ENCODE measurements around the gene OR6Y1. TPM values are rescaled to one million over a fixed set of nuclear protein-coding genes. Genes with fewer than 3 reads are reported as not detected.
A peak's percentile ranks its signal among the peaks of the same experiment; 100 is the strongest.

The OR6Y1 gene
- total RNA-seq (not detected), polyA plus RNA-seq (not detected), total RNA-seq (0 reads per million in 6 experiments)

DNA sequence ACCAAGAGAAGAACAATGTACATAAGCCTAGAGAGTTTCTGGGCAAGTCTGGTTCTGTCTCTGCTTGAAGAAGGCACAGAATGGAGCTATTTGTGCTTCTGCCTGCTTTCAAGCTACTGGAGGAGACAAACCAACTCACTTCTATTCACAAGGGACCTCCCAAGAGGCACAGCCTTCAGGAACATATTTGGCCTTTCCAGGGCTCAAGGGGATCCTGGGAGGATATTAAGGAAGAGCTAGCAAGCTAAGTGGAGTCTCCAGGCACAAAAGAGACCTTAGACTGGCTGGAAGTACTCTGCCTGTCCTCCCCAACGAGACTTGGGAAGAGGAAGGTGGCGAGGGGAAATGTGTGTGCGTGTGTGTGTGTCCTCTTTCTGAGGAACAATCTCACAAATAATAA is at the start of gene OR6Y1:
OR6Y1 (minus strand) TSS at position 54 of the 400 bp plus-strand sequence. CDS start 6,300 bp downstream, outside the sequence.
- Mint-ChIP-seq H3K9me3 (no peaks in the 10 kb centered on the region), H3K4me1 (no peaks in the 10 kb centered on the region), H3K27me3 (peaks cover 4 to 35% (median 6%) of the 10 kb centered on the region in 5 donors), H3K4me3 (no peak within 1 kb of the TSS), H3K27ac (no peak within 1 kb of the TSS), H3K36me3 (no peaks in the 10 kb centered on the region)
- DNase-seq (no peak), ATAC-seq (no peak)
- POLR2A ChIA-PET, result no interaction called here

DNA sequence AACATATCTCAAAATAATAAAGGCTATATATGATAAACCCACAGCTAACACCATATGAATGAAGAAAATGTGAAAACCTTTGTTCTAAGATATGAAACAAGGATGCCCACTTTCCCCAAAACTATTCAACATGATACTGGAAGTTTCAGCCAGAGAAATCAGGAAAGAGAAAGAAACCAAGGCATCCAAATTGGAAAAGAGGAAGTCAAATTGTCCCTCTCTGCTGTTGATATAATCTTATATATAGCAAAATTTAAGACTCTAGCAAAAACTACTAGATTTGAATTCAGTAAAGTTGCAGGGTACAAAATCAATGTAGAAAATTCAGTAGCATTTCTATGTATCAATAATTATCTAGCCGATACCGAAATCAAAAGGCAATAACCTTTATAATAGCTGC is 46.5 kb upstream of the OR6Y1 start:
- no peak for ATAC-seq
- Mint-ChIP-seq H3K4me3 (no peak overlapping the region), H3K27me3 (peaks cover 5 to 9% (median 8%) of the 10 kb centered on the region in 5 donors), H3K9me3 (peaks cover 0 to 39% (median 29%) of the 10 kb centered on the region in 9 donors), H3K4me1 (no peaks in the 10 kb centered on the region), H3K36me3 (peaks cover 0 to 29% (median 10%) of the 10 kb centered on the region in 3 donors), H3K27ac (no peak overlapping the region)
- POLR2A ChIA-PET, result no interaction called here
- DNase-seq, result no peak

GRCh38 chr1:158586942-158587341 is 32.7 kb upstream of the OR6Y1 start:
- no peak for DNase-seq
- H3K27ac Mint-ChIP-seq, result no peak overlapping the region
- H3K27me3 Mint-ChIP-seq, result peaks cover 3 to 20% (median 11%) of the 10 kb centered on the region in 5 donors
- H3K9me3 Mint-ChIP-seq, result peaks cover 0 to 13% (median 3%) of the 10 kb centered on the region in 9 donors
- no peaks in the 10 kb centered on the region for H3K4me1 Mint-ChIP-seq
- POLR2A ChIA-PET, result no interaction called here
- no peak overlapping the region for H3K4me3 Mint-ChIP-seq
- ATAC-seq, result no peak
- H3K36me3 Mint-ChIP-seq, result peaks cover 0 to 5% (median 0%) of the 10 kb centered on the region in 3 donors

- POLR2A ChIA-PET, result no interaction called here
- ATAC-seq, result no peak
- Mint-ChIP-seq H3K27me3 (peaks cover 6 to 35% (median 9%) of the 10 kb centered on the region in 5 donors), H3K9me3 (peaks cover 0 to 11% (median 3%) of the 10 kb centered on the region in 9 donors), H3K27ac (no peak overlapping the region), H3K36me3 (peaks cover 0 to 5% (median 0%) of the 10 kb centered on the region in 3 donors), H3K4me1 (no peaks in the 10 kb centered on the region), H3K4me3 (no peak overlapping the region)
- DNase-seq, result no peak
Observed at GRCh38 chr1:158583962-158584361, 29.8 kb upstream of the OR6Y1 start.

- no peak within 1 kb of the TSS for H3K4me3 Mint-ChIP-seq
- no peaks in the 10 kb centered on the region for H3K9me3 Mint-ChIP-seq
- no peaks in the 10 kb centered on the region for H3K36me3 Mint-ChIP-seq
- H3K27me3 Mint-ChIP-seq, result peaks cover 9 to 45% (median 12%) of the 10 kb centered on the region in 5 donors
- no peak for ATAC-seq
- POLR2A ChIA-PET, result no interaction called here
- H3K27ac Mint-ChIP-seq, result no peak within 1 kb of the TSS
- no peak for DNase-seq
- H3K4me1 Mint-ChIP-seq, result no peaks in the 10 kb centered on the region
Observed at GRCh38 chr1:158579733-158580132, 25.5 kb upstream of the OR6Y1 start, which contains the start of gene OR10X1. TSS of gene OR10X1 (minus strand) at chr1:158579899. CDS start at chr1:158579899, 0 bp downstream.

- Mint-ChIP-seq H3K4me1 (no peaks in the 10 kb centered on the region), H3K36me3 (no peaks in the 10 kb centered on the region), H3K27me3 (peaks cover 5 to 42% (median 12%) of the 10 kb centered on the region in 5 donors), H3K9me3 (no peaks in the 10 kb centered on the region), H3K4me3 (no peak overlapping the region), H3K27ac (no peak overlapping the region)
- no peak for ATAC-seq
- POLR2A ChIA-PET, result no interaction called here
- DNase-seq, result no peak
Observed at GRCh38 chr1:158577561-158577960, 23.4 kb upstream of the OR6Y1 start.

- POLR2A ChIA-PET, result interaction anchor here (0.6 kb wide), 1 partner anchor 50 kb away, joined by 3 read pairs; no protein-coding TSS in a partner anchor
- DNase-seq (no peak), ATAC-seq (no peak)
- peaks cover 0 to 13% (median 10%) of the 10 kb centered on the region in 5 donors for H3K27me3 Mint-ChIP-seq
- no peaks in the 10 kb centered on the region for H3K36me3 Mint-ChIP-seq
- peaks cover 0 to 2% (median 0%) of the 10 kb centered on the region in 9 donors for H3K9me3 Mint-ChIP-seq
- no peaks in the 10 kb centered on the region for H3K4me1 Mint-ChIP-seq
- H3K4me3 Mint-ChIP-seq, result no peak overlapping the region
- H3K27ac Mint-ChIP-seq, result no peak overlapping the region
Observed at GRCh38 chr1:158572226-158572625, 18.0 kb upstream of the OR6Y1 start.

GRCh38 chr1:158570480-158570879 is 16.3 kb upstream of the OR6Y1 start, which contains the start of gene OR6P1:
TSS of gene OR6P1 (minus strand) at chr1:158570580. CDS start at chr1:158563604, 6,976 bp downstream.
- Mint-ChIP-seq H3K9me3 (peaks cover 0 to 3% (median 0%) of the 10 kb centered on the region in 9 donors), H3K4me3 (no peak within 1 kb of the TSS), H3K4me1 (no peaks in the 10 kb centered on the region), H3K27ac (peak within 1 kb of the TSS in 1 of 10 donors; percentile 57), H3K27me3 (peaks cover 2 to 13% (median 7%) of the 10 kb centered on the region in 5 donors), H3K36me3 (no peaks in the 10 kb centered on the region)
- no peak for ATAC-seq
- POLR2A ChIA-PET, result no interaction called here
- DNase-seq, result no peak

GRCh38 chr1:158564608-158565007 is 10.4 kb upstream of the OR6Y1 start:
- H3K36me3 Mint-ChIP-seq, result no peaks in the 10 kb centered on the region
- DNase-seq, result no peak

GRCh38 chr1:158563853-158564252 is 9.6 kb upstream of the OR6Y1 start:
- H3K27ac Mint-ChIP-seq, result no peak overlapping the region

More at GRCh38 chr1:158564608-158565007, 10.4 kb upstream of the OR6Y1 start:
- Mint-ChIP-seq H3K27me3 (peaks cover 5 to 21% (median 12%) of the 10 kb centered on the region in 5 donors), H3K27ac (no peak overlapping the region), H3K4me1 (peaks cover 0 to 11% (median 0%) of the 10 kb centered on the region in 4 donors), H3K4me3 (no peak overlapping the region), H3K9me3 (peaks cover 0 to 9% (median 1%) of the 10 kb centered on the region in 9 donors)
- POLR2A ChIA-PET, result no interaction called here
- no peak for ATAC-seq

GRCh38 chr1:158559696-158560095 is 5.5 kb upstream of the OR6Y1 start:
- no peak for ATAC-seq
- Mint-ChIP-seq H3K9me3 (peaks cover 0 to 9% (median 0%) of the 10 kb centered on the region in 9 donors), H3K27ac (peak overlapping the region in 1 of 10 donors; percentile 14), H3K27me3 (peaks cover 6 to 29% (median 9%) of the 10 kb centered on the region in 5 donors), H3K36me3 (no peaks in the 10 kb centered on the region), H3K4me3 (no peak overlapping the region), H3K4me1 (peaks cover 0 to 11% (median 0%) of the 10 kb centered on the region in 4 donors)
- POLR2A ChIA-PET, result no interaction called here
- no peak for DNase-seq

More at GRCh38 chr1:158563853-158564252, 9.6 kb upstream of the OR6Y1 start:
- H3K4me3 Mint-ChIP-seq, result no peak overlapping the region
- ATAC-seq (no peak), DNase-seq (no peak)
- peaks cover 0 to 11% (median 0%) of the 10 kb centered on the region in 4 donors for H3K4me1 Mint-ChIP-seq
- POLR2A ChIA-PET, result no interaction called here
- peaks cover 5 to 21% (median 12%) of the 10 kb centered on the region in 5 donors for H3K27me3 Mint-ChIP-seq
- no peaks in the 10 kb centered on the region for H3K36me3 Mint-ChIP-seq
- H3K9me3 Mint-ChIP-seq, result peaks cover 0 to 9% (median 1%) of the 10 kb centered on the region in 9 donors

DNA sequence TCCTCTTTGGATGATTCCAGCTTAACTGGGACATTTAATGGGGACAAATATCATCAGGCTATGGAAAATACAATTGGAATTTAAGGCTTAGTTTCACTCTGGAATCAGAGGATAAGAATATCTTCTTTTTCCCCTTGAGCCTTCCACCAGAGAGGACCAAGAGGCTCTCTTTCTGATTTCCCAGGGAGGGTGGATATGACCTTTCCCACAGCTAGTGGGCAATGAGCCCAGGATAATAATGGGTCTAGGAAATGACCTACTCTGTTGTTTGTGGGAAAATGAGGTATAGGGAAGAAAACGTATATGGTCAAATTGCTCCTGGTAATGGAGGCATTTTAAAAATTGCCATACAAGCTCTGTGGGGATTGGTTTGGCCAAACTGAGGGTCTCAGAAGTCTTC is 1.9 kb downstream of the OR6Y1 start:
- ATAC-seq (no peak), DNase-seq (no peak)
- H3K27ac Mint-ChIP-seq, result no peak overlapping the region
- POLR2A ChIA-PET, result no interaction called here
- no peaks in the 10 kb centered on the region for H3K36me3 Mint-ChIP-seq
- peaks cover 11 to 45% (median 13%) of the 10 kb centered on the region in 5 donors for H3K27me3 Mint-ChIP-seq
- no peaks in the 10 kb centered on the region for H3K9me3 Mint-ChIP-seq
- no peaks in the 10 kb centered on the region for H3K4me1 Mint-ChIP-seq
- no peak overlapping the region for H3K4me3 Mint-ChIP-seq

GRCh38 chr1:158547533-158547932 is 6.7 kb downstream of the OR6Y1 start:
- POLR2A ChIA-PET, result no interaction called here
- peaks cover 0 to 2% (median 0%) of the 10 kb centered on the region in 9 donors for H3K9me3 Mint-ChIP-seq
- H3K36me3 Mint-ChIP-seq, result no peaks in the 10 kb centered on the region
- DNase-seq, result no peak
- H3K27me3 Mint-ChIP-seq, result peaks cover 14 to 38% (median 17%) of the 10 kb centered on the region in 5 donors
- no peak overlapping the region for H3K27ac Mint-ChIP-seq
- H3K4me3 Mint-ChIP-seq, result no peak overlapping the region
- H3K4me1 Mint-ChIP-seq, result no peaks in the 10 kb centered on the region
- ATAC-seq, result no peak

GRCh38 chr1:158537609-158538008 is 16.6 kb downstream of the OR6Y1 start:
- Mint-ChIP-seq H3K27me3 (peaks cover 0 to 4% (median 0%) of the 10 kb centered on the region in 5 donors), H3K4me1 (no peaks in the 10 kb centered on the region), H3K4me3 (no peak overlapping the region), H3K27ac (no peak overlapping the region), H3K36me3 (no peaks in the 10 kb centered on the region), H3K9me3 (no peaks in the 10 kb centered on the region)
- DNase-seq, result no peak
- POLR2A ChIA-PET, result no interaction called here
- no peak for ATAC-seq

Data from naive thymus-derived CD8-positive, alpha-beta T cell (primary cell).